ES-I3 (cell line): ENCODE data around the gene CPZ.
"Not testable (repeated sequence)": the region's sequence is repeated elsewhere in the genome, so short reads cannot be mapped to it uniquely, and the experiment has no call there.

Experiments
- H3K36me3 ChIP-seq: 2 replicates; pipeline ENCODE4 v1.6.1; 2013; ENCODE audit warnings: mild to moderate bottlenecking, low read length, control low read depth, moderate library complexity; ENCODE audit not compliant: insufficient read depth
- H3K4me1 ChIP-seq: 2 replicates; pipeline ENCODE4 v1.6.1; 2013; ENCODE audit warnings: mild to moderate bottlenecking, control low read depth, low read length; ENCODE audit not compliant: insufficient read depth
- H3K9ac ChIP-seq: 2 replicates; pipeline ENCODE4 v1.6.1; 2013; ENCODE audit warnings: low read depth, mild to moderate bottlenecking, low read length, moderate library complexity
- H3K9me3 ChIP-seq: 2 replicates; pipeline ENCODE4 v1.6.1; 2013; ENCODE audit warnings: mild to moderate bottlenecking, low read length, moderate library complexity; ENCODE audit not compliant: control insufficient read depth, insufficient read depth

CPZ gene

DNA sequence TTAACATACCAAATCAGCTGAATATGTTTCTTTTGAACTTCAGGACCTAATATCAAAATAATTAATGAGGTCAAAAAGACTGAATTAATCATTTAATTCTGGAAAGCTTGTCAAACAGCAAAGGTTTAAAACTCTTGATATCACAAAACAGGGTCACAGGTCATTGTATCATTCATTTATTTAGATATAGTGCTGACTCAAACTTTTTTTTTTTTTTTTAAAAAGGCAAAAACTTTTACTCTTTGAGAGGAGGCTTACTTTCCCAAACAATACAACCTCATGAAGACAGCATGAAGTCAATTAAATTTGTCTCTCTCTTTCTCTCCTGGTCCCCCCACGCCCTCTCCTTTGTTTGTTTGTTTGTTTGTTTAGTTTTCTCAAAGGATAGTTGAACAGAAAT lies 28.0 kb upstream of the CPZ start:
- H3K36me3 ChIP-seq: no peaks in the 10 kb centered on the region
- peaks cover 23% of the 10 kb centered on the region for H3K4me1 ChIP-seq
- no peak overlapping the region for H3K9ac ChIP-seq
- H3K9me3 ChIP-seq: no peaks in the 10 kb centered on the region

DNA sequence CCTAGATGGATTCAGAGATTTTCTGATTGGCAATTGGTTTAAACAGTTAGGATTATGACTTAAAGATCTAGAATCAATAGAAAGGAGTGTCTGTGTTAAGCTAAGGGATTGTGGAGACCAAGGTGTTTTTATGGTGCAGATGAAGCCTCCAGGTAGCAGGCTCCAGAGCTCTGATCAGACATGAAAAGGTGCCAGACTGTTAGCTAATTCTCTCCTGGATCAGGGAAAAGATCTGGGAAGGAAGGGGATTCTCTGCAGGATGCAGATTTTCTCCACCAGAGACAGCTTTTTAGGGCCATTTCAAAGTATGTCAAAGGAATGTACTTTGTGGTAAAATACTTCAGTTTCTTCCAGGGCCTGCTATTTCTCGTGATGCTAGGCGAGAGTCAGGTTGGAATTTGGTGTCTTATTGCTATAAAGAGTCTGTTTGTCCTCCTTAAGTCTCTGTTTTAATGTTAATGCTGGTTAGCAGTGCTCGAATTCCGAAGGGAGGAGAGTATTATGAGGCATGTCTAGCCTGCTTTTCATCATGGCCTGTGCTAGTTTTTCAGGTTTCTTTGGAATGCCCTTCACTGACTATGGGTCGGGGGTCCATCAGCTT lies 24.4 kb upstream of the CPZ start:
- Histone ChIP-seq H3K36me3 (no peaks in the 10 kb centered on the region), H3K9ac (no peak overlapping the region), H3K4me1 (peaks cover 16% of the 10 kb centered on the region; the same call in 1 of the 2 replicates), H3K9me3 (no peaks in the 10 kb centered on the region)

DNA sequence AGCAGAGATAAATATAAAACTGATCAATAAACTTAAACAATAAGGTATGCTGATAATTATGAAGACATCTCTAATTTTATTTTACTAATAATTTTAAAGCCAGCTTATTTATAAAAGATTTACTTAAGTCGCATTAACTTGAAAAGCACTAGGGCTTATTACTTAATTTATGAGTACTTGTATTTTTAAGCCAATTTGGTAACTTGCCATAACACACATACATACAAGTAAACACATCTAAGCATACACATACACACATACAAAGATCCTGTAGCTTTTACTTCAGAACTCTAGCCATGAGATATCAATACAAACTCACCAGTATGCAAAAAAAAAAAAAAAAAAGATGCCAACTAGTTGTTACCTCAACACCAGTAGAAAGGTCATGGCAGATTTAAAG lies 22.4 kb upstream of the CPZ start:
- Histone ChIP-seq H3K9ac (no peak overlapping the region), H3K9me3 (no peaks in the 10 kb centered on the region), H3K36me3 (no peaks in the 10 kb centered on the region), H3K4me1 (peaks cover 16% of the 10 kb centered on the region; the same call in 1 of the 2 replicates)

DNA sequence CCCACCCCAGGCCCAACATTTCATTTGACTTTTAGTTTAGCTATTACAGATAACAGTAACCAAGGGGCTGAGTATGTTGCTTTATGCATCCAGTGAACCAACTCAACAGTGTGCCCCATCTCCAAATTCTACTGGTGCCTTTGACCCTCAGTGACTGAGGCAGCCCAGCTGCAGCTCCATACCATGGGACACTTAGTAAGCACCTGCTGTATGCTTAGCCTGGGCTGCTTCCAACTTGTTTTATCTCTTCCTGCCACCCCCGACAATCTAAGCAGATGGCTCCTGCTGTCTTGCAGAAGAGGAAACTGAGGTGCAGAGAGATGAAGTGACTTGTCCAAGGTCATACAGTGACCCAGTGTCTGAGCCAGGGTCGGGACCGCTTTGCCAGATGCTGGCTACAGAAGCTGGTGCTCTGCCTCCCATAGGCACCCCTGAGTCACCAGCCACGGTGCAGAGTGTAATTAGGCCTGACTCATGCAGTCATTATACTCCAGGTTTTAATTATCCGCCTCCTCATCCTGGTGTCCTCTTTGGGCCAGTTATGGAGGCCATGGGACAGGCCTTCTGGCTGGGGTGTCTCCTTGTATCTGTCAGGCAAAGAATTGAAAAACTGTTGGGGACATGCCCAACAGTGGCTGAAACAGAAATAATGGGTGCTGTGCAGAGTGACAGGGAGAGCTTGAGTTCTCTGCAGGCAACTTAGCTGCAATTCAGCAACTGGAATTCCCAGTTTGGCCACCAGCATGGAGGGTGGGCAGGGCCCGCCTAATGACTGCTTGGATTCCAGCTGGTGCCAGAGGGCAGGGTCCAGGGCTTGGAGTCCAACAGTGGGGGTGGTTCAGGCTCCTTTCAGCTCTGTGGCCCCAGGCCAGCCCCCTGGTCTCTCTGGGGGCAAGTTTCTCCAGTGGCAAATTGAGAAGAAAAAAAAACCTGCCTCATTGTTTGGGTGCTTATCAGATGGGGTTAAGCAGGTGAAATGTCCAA lies 20.6 kb upstream of the CPZ start:
- peaks cover 12% of the 10 kb centered on the region; the same call in 1 of the 2 replicates for H3K4me1 ChIP-seq
- H3K36me3 ChIP-seq: no peaks in the 10 kb centered on the region
- H3K9ac ChIP-seq: no peak overlapping the region
- no peaks in the 10 kb centered on the region for H3K9me3 ChIP-seq

DNA sequence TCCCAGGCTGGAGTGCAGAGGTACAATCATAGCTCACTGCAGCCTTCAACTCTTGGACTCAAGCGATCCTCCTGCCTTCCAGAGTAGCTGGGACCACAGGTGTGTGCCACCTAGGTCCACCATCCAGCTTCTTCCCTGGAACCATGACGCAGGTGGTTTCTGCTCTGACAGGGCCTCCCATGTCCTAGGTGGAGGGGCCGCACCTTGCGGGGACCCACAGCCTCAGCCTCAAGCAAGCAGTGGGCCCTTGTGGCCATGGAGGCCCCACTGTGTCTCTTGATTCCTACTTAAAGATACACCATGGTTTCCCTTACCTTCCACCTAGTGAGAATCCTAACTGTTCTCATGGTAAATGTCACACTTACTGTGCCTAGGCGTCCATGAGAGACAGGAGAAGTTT lies 19.3 kb upstream of the CPZ start:
- Histone ChIP-seq H3K9me3 (no peaks in the 10 kb centered on the region), H3K9ac (no peak overlapping the region), H3K36me3 (no peaks in the 10 kb centered on the region), H3K4me1 (no peaks in the 10 kb centered on the region; the same call in 1 of the 2 replicates)

DNA sequence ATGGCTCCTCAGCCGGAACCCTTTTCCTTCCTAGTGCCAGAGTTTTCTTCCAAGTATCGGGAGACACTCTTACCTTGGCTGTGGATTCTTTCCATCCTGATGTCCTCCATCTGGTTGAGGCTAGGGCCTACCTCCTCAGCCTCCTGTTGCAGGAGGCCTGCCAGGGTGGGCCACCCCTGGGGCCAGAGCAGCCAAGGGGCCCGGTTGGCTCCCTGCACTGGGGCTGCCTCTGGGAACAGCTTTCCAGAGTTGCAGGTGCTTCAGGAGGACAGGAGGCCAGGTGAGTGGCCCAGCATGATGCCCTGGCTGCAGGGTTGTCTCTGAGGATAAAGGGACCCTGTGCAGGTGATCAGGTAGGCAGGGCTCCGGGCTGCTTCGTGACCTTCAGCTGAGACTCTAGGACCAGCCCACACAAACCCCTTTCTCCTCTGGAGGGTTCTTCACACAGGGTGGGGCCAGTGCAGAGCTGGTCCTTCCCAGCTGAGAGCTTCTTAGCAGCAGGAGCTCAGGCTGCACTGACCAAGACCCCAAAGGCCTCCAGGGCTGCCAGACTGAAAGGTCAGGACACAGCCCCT lies 17.7 kb upstream of the CPZ start:
- no peaks in the 10 kb centered on the region for H3K36me3 ChIP-seq
- H3K9ac ChIP-seq: no peak overlapping the region
- H3K4me1 ChIP-seq: peaks cover 6% of the 10 kb centered on the region
- H3K9me3 ChIP-seq: no peaks in the 10 kb centered on the region

DNA sequence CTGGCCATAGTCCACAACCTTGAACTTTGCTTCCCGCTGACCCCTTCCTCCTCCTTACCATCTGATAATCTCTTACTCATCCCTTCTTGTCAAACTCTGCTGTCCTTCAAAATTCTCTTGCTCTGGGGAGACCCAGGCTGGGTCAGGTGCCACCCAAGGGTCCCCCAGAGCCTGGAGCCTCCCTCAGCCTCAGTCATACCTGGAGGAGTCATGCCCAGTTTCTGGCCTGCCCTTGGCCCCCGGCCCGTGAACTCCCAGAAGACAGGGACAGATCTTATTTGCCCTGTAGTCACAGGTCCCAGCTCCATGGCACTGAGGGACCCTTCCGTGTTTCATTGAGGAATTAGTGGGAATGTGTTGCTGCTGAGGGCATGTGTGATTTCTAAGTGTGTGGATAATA lies 17.1 kb upstream of the CPZ start:
- H3K9me3 ChIP-seq: no peaks in the 10 kb centered on the region
- H3K9ac ChIP-seq: no peak overlapping the region
- H3K36me3 ChIP-seq: no peaks in the 10 kb centered on the region
- peaks cover 7% of the 10 kb centered on the region for H3K4me1 ChIP-seq

DNA sequence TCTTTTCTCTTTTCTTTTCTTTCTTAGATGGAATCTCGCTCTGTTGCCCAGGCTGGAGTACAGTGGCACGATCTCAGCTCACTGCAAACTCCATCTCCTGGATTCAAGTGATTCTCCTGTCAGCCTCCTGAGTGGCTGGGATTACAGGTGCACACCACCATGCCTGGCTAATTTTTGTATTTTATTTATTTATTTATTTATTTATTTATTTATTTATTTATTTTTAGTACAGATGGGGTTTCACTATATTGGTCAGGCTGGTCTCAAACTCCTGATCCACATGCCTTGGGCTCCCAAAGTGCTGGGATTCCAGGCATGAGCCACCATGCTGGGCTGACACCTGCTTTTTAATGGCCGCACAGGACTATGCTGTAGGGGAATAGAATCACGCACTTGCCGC lies 16.0 kb upstream of the CPZ start:
- not testable (repeated sequence) for H3K9ac ChIP-seq, H3K4me1 ChIP-seq, H3K36me3 ChIP-seq, H3K9me3 ChIP-seq

DNA sequence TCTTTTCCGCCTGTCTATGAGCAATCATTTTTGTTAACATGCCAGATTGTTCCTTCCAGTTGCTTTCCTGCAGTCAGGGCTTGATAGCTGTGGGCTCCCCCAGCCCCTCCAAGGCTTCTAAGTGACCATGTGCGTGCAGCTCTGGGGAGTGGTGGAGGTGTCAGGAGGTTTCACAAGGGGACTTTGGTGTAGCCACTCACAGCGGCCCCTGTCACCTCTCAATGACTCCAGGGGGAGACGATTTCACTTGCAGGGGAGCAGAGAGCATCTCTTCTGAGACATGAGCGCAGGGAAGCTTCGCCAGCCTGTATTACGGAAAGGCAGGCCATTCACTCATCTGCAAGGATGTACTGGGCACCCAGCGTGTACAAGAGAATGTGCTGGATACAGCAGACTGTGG lies 15.5 kb upstream of the CPZ start:
- no peaks in the 10 kb centered on the region for H3K36me3 ChIP-seq

DNA sequence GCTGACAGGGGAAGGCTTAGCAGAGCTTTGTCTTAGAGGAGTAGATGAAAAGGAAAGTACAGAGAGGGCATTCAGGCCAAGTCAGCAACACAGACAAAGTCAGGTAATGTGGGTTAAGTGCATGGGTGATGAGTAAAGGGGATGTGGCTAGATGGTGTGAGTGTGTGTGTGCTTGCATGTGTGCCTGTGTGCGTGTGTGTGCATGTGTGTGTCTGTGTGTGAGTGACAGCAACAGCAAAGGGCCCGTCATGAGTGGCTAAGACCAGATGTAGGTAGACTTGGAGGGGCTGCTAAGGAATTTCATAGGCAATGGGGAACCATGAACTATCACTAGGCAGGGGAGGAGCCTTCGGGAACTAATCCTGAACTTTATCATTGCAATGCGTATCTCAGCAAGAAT lies 14.6 kb upstream of the CPZ start:
- Histone ChIP-seq H3K9ac (no peak overlapping the region), H3K36me3 (no peaks in the 10 kb centered on the region), H3K4me1 (peaks cover 7% of the 10 kb centered on the region), H3K9me3 (no peaks in the 10 kb centered on the region)

More for the DNA sequence above, 15.5 kb upstream of the CPZ start:
- Histone ChIP-seq H3K4me1 (peaks cover 7% of the 10 kb centered on the region), H3K9ac (no peak overlapping the region), H3K9me3 (no peaks in the 10 kb centered on the region)

DNA sequence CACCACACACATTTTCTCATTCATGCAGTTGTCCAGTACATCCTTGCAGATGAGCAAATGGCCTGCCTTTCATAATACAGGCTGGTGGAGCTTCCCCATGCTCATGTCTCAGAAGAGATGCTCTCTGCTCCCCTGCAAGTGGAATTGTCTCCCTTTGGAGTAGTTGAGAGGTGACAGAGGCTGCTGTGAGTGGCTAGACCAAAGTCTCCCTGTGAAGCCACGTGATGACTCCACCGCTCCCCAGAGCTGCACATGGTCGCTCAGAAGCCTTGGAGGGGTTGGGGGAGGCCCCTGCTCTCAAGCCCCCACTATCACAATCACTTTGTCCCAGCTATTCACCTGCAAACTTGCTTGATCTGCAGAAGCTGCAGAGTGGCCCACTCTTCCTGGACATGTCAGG lies 13.8 kb upstream of the CPZ start:
- no peak overlapping the region for H3K9ac ChIP-seq
- no peaks in the 10 kb centered on the region for H3K36me3 ChIP-seq
- no peaks in the 10 kb centered on the region for H3K9me3 ChIP-seq
- peaks cover 7% of the 10 kb centered on the region for H3K4me1 ChIP-seq

DNA sequence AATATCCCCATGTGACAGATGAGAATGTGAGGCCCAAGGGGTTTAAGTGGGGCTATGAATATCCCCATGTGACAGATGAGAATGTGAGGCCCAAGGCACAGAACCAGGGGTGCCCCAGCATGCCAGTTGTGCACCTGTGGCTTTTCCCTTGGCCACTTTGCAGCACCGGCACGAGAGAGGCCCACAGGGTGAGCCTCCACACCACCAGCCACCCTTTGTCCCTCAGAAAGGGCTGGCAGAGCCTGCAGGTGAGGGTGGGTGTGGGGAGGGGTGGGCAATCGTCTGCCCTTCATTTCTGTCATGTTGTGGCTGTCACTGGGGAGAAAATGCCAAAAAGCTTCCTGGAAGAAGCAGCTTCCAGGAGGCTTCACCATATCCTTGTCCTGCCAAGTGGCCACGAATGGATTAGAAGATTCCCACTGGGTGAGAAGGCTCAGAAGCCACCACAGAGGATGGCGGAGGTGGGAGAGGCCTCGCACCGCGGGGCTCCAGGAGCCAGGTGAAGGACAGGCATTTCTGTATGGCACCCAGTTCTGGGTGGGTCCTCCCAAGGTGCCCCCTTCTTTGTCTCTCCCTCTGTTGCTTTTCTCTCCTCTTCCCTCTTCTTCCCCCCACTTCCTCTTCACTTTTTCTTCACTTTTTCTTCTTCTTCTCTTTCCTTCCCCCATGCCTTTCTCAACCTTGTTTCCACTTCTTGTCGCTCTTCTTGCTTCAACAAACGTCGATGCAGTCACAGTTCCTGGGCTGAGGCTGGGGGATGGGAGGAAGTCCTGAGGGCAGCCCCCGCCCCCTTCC lies 12.8 kb upstream of the CPZ start:
- H3K9me3 ChIP-seq: no peaks in the 10 kb centered on the region
- H3K4me1 ChIP-seq: peaks cover 7% of the 10 kb centered on the region
- H3K9ac ChIP-seq: peak overlapping the region; percentile 4; the same call in 1 of the 2 replicates
- no peaks in the 10 kb centered on the region for H3K36me3 ChIP-seq

DNA sequence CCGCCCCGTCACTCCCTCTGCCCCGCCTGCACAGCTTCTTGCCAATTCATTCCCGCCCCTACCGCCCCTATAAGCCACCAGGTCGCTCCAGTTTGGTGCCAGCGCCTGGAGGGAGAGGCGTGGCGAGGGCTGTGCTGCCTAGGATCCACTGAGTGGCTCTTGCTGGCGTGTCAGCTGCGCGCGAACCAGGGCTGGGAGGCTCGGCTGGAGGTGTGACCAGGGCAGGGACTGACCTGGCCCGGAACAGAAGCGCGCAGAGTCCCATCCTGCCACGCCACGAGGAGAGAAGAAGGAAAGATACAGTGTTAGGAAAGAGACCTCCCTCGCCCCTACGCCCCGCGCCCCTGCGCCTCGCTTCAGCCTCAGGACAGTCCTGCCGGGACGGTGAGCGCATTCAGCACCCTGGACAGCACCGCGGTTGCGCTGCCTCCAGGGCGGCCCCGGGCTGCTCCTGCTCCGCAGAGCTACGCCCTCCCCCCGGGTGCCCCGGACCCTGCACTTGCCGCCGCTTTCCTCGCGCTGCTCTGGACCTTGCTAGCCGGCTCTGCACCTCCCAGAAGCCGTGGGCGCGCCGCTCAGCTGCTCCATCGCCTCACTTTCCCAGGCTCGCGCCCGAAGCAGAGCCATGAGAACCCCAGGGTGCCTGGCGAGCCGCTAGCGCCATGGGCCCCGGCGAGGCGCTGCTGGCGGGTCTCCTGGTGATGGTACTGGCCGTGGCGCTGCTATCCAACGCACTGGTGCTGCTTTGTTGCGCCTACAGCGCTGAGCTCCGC lies 12.1 kb upstream of the CPZ start, which contains the start of gene GPR78:
GPR78 (plus strand) TSS at position 72 of the 773 bp plus-strand sequence; CDS start at position 663, 591 bp downstream.
- Histone ChIP-seq H3K4me1 (peaks cover 7% of the 10 kb centered on the region), H3K36me3 (no peaks in the 10 kb centered on the region), H3K9me3 (no peaks in the 10 kb centered on the region), H3K9ac (peak within 1 kb of the TSS; percentile 30; the same call in 1 of the 2 replicates)
